DOHH2 (cell line): ENCODE results near the gene ACSM2A.
"Not testable (repeated sequence)": the region's sequence is repeated elsewhere in the genome, so short reads cannot be mapped to it uniquely, and the experiment has no call there.

Source experiments
- EZH2phosphoT487 ChIP-seq: fragments of 200-600 bp; sonication (generic); IDR thresholded peaks from 2 replicates; pipeline ENCODE4 v1.6.1; 2017; ENCODE audit warnings: borderline replicate concordance, mild to moderate bottlenecking, antibody characterized with exemption, low read length, moderate library complexity, mixed read lengths
- TF ChIP-seq, protein P1 (sequence below): fragments of 200-600 bp; sonication (generic); IDR thresholded peaks from one replicate; pipeline ENCODE4 v1.5.1; 2014; ENCODE audit warnings: antibody characterized with exemption, mild to moderate bottlenecking, low read depth, low read length; ENCODE audit not compliant: poor library complexity, severe bottlenecking

DNA sequence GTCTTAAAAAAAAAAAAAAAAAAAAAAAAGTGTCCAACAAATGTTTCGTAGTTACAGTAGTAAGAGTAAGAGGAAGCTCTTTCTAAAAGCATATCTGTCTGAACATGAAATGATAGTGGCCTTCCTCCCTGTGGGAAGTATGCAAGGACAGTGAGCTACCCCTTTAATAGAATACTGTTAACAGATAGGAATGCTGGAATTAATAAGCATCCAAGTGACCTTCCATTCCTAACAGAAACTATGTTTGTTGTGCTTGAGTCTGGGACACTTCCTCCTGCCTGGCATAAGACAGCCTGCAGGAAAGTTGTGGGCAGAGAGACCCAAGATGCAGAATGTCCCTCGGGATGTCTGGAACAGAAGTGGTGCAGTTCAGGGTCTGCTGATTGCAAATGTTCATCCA is 12.4 kb upstream of the ACSM2A start:
- TF ChIP-seq, protein P1, sequence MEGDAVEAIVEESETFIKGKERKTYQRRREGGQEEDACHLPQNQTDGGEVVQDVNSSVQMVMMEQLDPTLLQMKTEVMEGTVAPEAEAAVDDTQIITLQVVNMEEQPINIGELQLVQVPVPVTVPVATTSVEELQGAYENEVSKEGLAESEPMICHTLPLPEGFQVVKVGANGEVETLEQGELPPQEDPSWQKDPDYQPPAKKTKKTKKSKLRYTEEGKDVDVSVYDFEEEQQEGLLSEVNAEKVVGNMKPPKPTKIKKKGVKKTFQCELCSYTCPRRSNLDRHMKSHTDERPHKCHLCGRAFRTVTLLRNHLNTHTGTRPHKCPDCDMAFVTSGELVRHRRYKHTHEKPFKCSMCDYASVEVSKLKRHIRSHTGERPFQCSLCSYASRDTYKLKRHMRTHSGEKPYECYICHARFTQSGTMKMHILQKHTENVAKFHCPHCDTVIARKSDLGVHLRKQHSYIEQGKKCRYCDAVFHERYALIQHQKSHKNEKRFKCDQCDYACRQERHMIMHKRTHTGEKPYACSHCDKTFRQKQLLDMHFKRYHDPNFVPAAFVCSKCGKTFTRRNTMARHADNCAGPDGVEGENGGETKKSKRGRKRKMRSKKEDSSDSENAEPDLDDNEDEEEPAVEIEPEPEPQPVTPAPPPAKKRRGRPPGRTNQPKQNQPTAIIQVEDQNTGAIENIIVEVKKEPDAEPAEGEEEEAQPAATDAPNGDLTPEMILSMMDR = not testable (repeated sequence)
- TF ChIP-seq EZH2phosphoT487 = not testable (repeated sequence)
